Jurkat, Clone E6-1 (cell line): Measurements from ENCODE around the gene SCAND1.

ENCODE experiments used
- DNase-seq: peaks from one replicate; pipeline ENCODE4 v3.0.0-alpha.2; 2011; ENCODE audit warnings: low read depth, low spot score
- H3K4me3 ChIP-seq: 2 replicates; pipeline ENCODE4 v1.5.1; 2011; ENCODE audit warnings: mild to moderate bottlenecking, low read length, control low read depth, moderate library complexity

The SCAND1 gene

DNA sequence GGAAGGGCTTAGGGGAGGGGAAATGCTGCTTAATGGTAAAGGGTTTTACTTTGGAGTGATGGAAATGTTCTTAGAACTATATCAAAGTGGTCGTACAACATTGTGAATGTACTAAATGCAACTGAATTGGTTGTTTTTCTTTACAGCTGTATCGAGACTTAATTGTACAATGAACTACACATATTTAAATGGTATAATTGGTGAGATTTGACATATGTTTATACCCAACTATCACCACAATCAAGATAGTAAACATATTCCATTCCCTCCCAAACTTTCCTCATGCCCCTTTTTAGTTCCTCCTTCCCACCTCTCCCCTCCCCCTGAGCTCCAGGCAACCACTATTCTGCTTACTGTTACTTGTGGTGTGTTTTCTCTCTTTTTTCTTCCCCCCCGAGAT, 44.0 kb downstream of the SCAND1 start:
- DNase-seq: no peak
- no peak overlapping the region for H3K4me3 ChIP-seq

DNA sequence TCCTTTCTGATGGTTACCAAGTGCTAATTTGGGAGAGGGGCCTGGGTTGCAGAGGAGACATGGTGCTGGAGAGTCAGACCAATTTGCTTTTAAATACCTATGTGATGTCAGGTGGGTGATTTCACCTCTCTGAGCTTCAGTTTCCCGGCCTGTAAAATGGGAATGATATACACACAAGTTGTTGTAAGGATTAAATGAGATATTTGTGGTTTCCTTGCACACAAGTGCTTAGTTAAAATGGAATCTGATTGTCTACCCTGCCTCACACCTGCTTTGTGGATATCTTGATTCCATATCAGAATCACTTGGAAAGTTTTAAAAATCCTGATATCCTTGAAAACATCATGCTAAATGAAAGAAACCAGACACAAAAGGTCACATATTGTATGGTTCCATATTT, 44.5 kb downstream of the SCAND1 start:
- H3K4me3 ChIP-seq: no peak overlapping the region
- DNase-seq: no peak

DNA sequence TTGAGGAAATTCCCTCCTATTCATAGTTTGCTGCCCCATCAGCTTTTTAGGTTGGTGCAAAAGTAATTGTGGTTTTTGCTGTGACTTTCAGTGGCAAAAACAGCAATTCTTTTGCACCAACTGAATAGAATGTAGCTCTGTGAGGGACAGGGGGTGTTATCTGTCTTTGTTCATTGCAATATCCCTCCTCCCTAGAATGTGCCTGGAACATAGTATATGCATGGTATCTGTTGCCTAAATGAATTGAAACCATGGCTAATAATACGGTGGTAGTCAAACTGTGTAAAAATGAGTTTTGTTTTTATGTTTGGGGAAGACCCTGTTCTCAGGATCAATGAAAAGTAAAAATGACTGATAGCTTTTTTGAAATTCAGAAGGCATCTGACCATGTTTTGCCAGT, 45.1 kb downstream of the SCAND1 start:
- H3K4me3 ChIP-seq: no peak overlapping the region
- no peak for DNase-seq

DNA sequence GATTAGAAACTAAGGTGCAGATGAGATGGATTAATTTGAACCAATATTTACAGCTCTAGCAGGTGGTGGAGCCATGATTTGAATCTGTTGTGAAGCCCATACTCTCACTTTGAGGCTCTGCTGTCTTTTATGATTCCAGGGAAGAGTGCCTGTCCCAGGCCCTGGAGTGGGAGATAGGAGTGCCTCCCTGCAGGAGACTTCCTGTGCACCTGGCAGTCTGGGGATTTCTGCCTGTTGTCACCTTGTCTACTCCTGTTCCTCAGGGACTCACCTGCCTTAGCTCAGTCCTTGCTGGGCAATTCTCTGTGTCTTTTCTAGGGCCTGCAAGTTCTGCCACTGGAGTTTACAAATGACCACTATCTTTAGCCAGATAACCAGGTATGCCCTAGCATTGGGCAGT, 46.3 kb downstream of the SCAND1 start:
- H3K4me3 ChIP-seq: no peak overlapping the region
- DNase-seq: no peak

DNA sequence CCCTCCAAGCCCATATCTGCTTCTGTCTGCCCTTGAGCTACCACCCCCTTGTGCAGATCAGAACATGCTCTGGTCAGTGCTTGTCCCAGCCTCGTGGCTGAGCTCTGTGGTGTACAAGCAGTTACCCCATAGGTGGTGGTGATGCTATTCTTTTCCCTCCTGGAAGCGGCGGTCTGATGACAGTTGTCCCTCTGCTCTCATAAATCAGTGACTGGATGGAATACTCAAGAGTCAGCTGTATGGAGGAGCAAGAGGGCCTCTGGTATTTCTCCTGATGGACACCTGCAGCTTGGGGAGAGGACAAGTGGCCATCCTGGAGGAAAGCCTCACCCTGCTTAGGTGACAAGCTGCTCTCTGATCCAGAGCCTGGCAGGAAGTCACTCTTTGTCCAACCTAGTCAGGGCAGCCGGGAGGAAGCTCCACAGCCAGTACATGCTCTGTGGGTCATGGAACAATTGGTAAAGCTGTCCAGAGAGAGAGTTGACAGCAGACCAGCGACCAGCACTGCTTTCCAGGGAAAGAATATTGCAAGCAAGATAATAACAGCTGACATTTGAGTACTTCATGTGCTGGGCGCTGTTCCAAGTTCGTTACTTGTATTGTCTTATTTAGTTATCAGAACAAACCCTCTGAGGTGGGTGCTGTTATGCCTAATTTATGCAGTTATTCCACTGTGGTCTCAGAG, 47.1 kb downstream of the SCAND1 start:
- H3K4me3 ChIP-seq: no peak overlapping the region
- no peak for DNase-seq

DNA sequence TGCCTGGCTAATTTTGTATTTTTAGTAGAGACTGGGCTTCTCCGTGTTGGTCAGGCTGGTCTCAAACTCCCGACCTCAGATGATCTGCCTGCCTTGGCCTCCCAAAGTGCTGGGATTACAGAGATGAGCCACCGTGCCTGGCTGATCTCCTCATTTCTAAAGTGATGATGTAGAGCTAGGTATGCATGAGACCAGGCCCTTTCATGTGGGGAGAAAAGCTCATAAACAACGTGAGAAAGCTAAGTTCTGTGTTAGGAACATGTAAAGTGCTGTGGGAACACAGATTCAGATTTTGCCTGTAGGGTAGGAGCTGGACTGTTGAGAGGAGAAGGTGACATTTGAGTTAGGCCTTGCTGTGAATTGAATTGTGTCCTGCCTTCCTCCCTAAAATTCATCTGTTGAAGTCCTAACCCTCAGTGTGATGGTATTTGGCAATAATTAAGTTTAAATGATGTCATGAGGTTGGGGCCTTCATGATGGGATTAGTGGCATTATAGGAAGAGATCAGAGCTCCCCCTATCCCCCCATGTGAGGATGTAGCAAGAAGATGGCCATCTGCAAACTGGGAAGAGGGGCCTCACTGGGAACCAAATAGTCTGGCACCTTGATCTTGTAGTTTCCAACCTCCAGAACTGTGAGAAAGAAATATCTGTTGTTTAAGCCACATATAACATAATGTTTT, 49.2 kb downstream of the SCAND1 start:
- DNase-seq: no peak
- no peak overlapping the region for H3K4me3 ChIP-seq

DNA sequence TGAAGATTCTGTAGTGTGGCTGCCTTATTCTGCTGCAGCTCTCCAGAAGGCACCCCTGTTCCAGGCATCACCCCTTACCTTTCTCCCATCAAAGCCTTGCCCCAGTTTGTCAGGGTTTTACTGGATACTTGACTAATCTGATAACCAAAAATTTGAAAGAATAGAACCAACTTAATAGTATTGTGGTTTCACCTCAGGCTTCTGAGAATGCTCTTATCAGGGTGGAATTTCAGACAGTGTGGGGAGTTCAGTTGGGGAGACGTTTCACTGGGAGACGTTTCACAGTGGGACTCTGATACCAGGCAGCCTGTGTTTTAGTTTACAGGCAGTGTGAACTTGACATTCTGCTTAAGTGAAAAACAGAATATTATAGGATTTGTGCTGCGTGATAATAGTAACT, 50.5 kb downstream of the SCAND1 start:
- H3K4me3 ChIP-seq: no peak overlapping the region
- DNase-seq: no peak
